GM12878 (cell line): Measurements from ENCODE around the gene GIMAP2. TPM values are rescaled to one million over a fixed set of nuclear protein-coding genes. Genes with fewer than 3 reads are reported as not detected.

Experiments
- CBFB ChIP-seq: IDR thresholded peaks from 2 replicates; pipeline ENCODE4 v1.6.1; 2016; ENCODE audit warnings: antibody characterized with exemption, low read depth
- E2F8 ChIP-seq: fragments of 450-650 bp; IDR thresholded peaks from 2 replicates; pipeline ENCODE4 v1.6.1; 2018; ENCODE audit warnings: mild to moderate bottlenecking, low read depth, moderate library complexity; ENCODE audit not compliant: partially characterized antibody
- ETV6 ChIP-seq, 2 experiments: fragments of 450-650 bp in 1 of 2; IDR thresholded peaks in 1 of 2; conservative IDR thresholded peaks in 1 of 2; 2 replicates each; pipeline ENCODE4 v1.6.1; 2014; ENCODE audit warnings: antibody characterized with exemption in 1 of 2, borderline replicate concordance in 1 of 2, low read depth in 1 of 2, mild to moderate bottlenecking in 1 of 2, moderate library complexity in 1 of 2
- FOS ChIP-seq: IDR thresholded peaks from 3 replicates; pipeline ENCODE4 v1.6.1; 2011; ENCODE audit warnings: borderline replicate concordance; ENCODE audit not compliant: insufficient read length; ENCODE audit errors: extremely low read depth
- HDAC6 ChIP-seq: fragments of 200-600 bp; sonication (generic); IDR thresholded peaks from one replicate; pipeline ENCODE4 v1.8.0; 2017; ENCODE audit warnings: antibody characterized with exemption; ENCODE audit not compliant: unreplicated experiment
- IKZF2 ChIP-seq, 2 experiments: fragments of 450-650 bp; IDR thresholded peaks; 2 replicates each; pipeline ENCODE4 v1.6.1; 2017; ENCODE audit warnings: mild to moderate bottlenecking in 2 of 2, moderate library complexity in 2 of 2
- JUNB ChIP-seq: IDR thresholded peaks from 2 replicates; pipeline ENCODE4 v1.6.1; 2016; ENCODE audit warnings: antibody characterized with exemption, mild to moderate bottlenecking
- JUND ChIP-seq: IDR thresholded peaks from 2 replicates; pipeline ENCODE4 v1.6.1; 2012; ENCODE audit warnings: low read depth, mild to moderate bottlenecking, low read length, improper control_type of control experiment, moderate library complexity
- LARP7 ChIP-seq: fragments of 450-650 bp; IDR thresholded peaks from 2 replicates; pipeline ENCODE4 v1.6.1; 2017; ENCODE audit warnings: mild to moderate bottlenecking
- NBN ChIP-seq: fragments of 450-650 bp; IDR thresholded peaks from 2 replicates; pipeline ENCODE4 v1.6.1; 2016
- NFYB ChIP-seq: IDR thresholded peaks from 2 replicates; pipeline ENCODE4 v1.6.1; 2011; ENCODE audit warnings: low read depth, mild to moderate bottlenecking, low read length, improper control_type of control experiment, moderate library complexity; ENCODE audit not compliant: insufficient read depth
- NR2C1 ChIP-seq: fragments of 450-650 bp; IDR thresholded peaks from 2 replicates; pipeline ENCODE4 v1.6.1; 2017; ENCODE audit warnings: antibody characterized with exemption, mild to moderate bottlenecking, moderate library complexity
- PAX8 ChIP-seq: fragments of 450-650 bp; IDR thresholded peaks from 2 replicates; pipeline ENCODE4 v1.6.1; 2017; ENCODE audit warnings: mild to moderate bottlenecking, moderate library complexity
- RFX5 ChIP-seq: IDR thresholded peaks from 2 replicates; pipeline ENCODE4 v1.6.1; 2011; ENCODE audit warnings: low read depth, low read length, improper control_type of control experiment
- SIN3A ChIP-seq: IDR thresholded peaks from 2 replicates; pipeline ENCODE4 v1.6.1; 2012; ENCODE audit warnings: low read depth, low read length, improper control_type of control experiment
- SMAD1 ChIP-seq: fragments of 450-650 bp; IDR thresholded peaks from 2 replicates; pipeline ENCODE4 v1.6.1; 2018; ENCODE audit warnings: mild to moderate bottlenecking, low read depth; ENCODE audit not compliant: partially characterized antibody
- TCF12 ChIP-seq: IDR thresholded peaks from 2 replicates; pipeline ENCODE4 v1.6.1; 2011; ENCODE audit warnings: low read depth, mild to moderate bottlenecking, low read length
- YBX1 ChIP-seq: fragments of 450-650 bp; IDR thresholded peaks from 2 replicates; pipeline ENCODE4 v1.6.1; 2016; ENCODE audit warnings: antibody characterized with exemption
- ZNF217 ChIP-seq: fragments of 450-650 bp; IDR thresholded peaks from 2 replicates; pipeline ENCODE4 v1.6.1; 2017; ENCODE audit warnings: antibody characterized with exemption, mild to moderate bottlenecking
- ZNF274 ChIP-seq: IDR thresholded peaks from one replicate; pipeline ENCODE4 v1.8.0; 2011; ENCODE audit not compliant: insufficient read length, insufficient read depth
- ZNF384 ChIP-seq: IDR thresholded peaks from 2 replicates; pipeline ENCODE4 v1.6.1; 2012; ENCODE audit warnings: low read depth, mild to moderate bottlenecking, low read length, improper control_type of control experiment, borderline replicate concordance
- polyA plus RNA-seq, 11 experiments: library from polyadenylated mRNA; depleted of rRNA in 4 of 11; unstranded in 6 of 11; stranded (reverse) in 5 of 11; fragments of >200 nt; fragmentation: Nextera tagmentation in 4 of 11; fragmentation: Illumina TruSeq in 1 of 11; extraction: Ambion mirVana in 4 of 11; extraction: Trizol in 1 of 11; gene quantifications; 1 replicate in 1 of 11; 2 replicates in 10 of 11; pipeline versions ENCODE4 v1.2.1 to v1.2.3, GENCODE V29; 2011 to 2016; ENCODE audit warnings: inconsistent platforms in 2 of 11, missing spikeins in 2 of 11, low read depth in 1 of 11
- total RNA-seq, 4 experiments: library from RNA; depleted of rRNA in 3 of 4; stranded (reverse); fragments of >200 nt in 3 of 4; fragmentation: Illumina TruSeq in 1 of 4; extraction: Trizol in 1 of 4; gene quantifications; 2 replicates each; pipeline versions ENCODE4 v1.2.1 to v1.2.3, GENCODE V29; 2013 to 2021
- TF ChIP-seq, protein P1 (sequence below): fragments of 450-650 bp; IDR thresholded peaks from 2 replicates; pipeline ENCODE4 v1.6.1; 2017; ENCODE audit warnings: mild to moderate bottlenecking, moderate library complexity

The GIMAP2 gene
- total and polyA plus RNA-seq, 10 of the 15 experiments (the other 5 are each of a cell fraction or from before 2014, with no cell fraction given) = 21.3 to 102 (median 31.8) TPM

DNA sequence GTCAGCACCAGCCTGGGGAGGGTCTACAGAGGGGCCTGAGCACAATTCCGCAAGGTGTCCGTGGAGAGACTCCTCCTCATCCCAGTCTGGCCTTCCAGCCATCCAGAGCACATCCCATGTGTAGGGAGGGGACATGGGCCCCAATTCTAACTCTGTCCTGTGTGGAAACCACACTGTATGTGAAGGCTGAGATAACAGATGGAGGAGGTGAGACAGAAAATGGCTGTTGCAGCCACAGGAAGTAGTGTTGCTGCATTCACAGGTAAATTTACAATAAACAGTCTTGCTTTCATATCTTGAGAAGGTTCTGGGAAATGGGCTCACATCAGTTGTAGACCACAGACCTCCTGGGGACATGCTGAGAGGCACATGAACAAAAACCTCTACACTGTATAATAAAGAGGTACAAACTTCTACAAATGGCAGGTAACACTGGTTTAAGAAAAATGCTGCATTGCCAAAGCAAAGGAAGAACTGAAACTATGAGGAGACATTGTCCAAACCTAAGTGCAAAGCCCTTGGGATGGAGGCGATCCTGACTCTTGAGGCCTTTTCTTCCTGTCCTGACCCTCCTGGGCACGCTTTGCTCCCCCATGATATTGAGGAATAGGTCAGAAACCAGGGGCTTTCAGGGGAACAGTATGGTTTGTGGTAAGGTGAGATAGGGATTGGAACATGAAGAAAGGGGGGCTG, 21.6 kb upstream of the GIMAP2 start (continued):
- no peak for TF ChIP-seq NFYB
- 0 out of 2 replicates have a peak, but pooled peaks have one; percentile 7 for TF ChIP-seq TCF12
- TF ChIP-seq, protein P1, sequence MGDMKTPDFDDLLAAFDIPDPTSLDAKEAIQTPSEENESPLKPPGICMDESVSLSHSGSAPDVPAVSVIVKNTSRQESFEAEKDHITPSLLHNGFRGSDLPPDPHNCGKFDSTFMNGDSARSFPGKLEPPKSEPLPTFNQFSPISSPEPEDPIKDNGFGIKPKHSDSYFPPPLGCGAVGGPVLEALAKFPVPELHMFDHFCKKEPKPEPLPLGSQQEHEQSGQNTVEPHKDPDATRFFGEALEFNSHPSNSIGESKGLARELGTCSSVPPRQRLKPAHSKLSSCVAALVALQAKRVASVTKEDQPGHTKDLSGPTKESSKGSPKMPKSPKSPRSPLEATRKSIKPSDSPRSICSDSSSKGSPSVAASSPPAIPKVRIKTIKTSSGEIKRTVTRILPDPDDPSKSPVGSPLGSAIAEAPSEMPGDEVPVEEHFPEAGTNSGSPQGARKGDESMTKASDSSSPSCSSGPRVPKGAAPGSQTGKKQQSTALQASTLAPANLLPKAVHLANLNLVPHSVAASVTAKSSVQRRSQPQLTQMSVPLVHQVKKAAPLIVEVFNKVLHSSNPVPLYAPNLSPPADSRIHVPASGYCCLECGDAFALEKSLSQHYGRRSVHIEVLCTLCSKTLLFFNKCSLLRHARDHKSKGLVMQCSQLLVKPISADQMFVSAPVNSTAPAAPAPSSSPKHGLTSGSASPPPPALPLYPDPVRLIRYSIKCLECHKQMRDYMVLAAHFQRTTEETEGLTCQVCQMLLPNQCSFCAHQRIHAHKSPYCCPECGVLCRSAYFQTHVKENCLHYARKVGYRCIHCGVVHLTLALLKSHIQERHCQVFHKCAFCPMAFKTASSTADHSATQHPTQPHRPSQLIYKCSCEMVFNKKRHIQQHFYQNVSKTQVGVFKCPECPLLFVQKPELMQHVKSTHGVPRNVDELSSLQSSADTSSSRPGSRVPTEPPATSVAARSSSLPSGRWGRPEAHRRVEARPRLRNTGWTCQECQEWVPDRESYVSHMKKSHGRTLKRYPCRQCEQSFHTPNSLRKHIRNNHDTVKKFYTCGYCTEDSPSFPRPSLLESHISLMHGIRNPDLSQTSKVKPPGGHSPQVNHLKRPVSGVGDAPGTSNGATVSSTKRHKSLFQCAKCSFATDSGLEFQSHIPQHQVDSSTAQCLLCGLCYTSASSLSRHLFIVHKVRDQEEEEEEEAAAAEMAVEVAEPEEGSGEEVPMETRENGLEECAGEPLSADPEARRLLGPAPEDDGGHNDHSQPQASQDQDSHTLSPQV = no peak
- no peak for TF ChIP-seq CBFB
- TF ChIP-seq JUND = no peak
- no peak for TF ChIP-seq FOS
- TF ChIP-seq E2F8 = no peak
- TF ChIP-seq ZNF384 = no peak
- no peak for TF ChIP-seq SIN3A
- TF ChIP-seq SMAD1 = peak; percentile 65
- no peak for TF ChIP-seq HDAC6
- no peak for TF ChIP-seq PAX8
- TF ChIP-seq LARP7 = no peak
- TF ChIP-seq NR2C1 = 0 out of 2 replicates have a peak, but pooled peaks have one; percentile 14
- TF ChIP-seq IKZF2 (IDR thresholded peaks at IDR 0.05) = peak; percentile 56 to 64; a peak in 3 of 4 replicates
- no peak for TF ChIP-seq RFX5
- TF ChIP-seq ZNF217 = 0 out of 2 replicates have a peak, but pooled peaks have one; percentile 21
- TF ChIP-seq NBN = no peak
- TF ChIP-seq JUNB = no peak
- TF ChIP-seq ZNF274 = no peak
- no peak for TF ChIP-seq YBX1
- 0 out of 4 replicates have a peak, but pooled peaks of 1 of the 2 experiments have one; percentile 15 for TF ChIP-seq ETV6 (conservative IDR thresholded peaks at IDR 0.05 in 1 of 2, IDR thresholded peaks at IDR 0.05 in 1 of 2; ENCODE audit: borderline replicate concordance in 1 of 2, low read depth in 1 of 2)
